AG04450 (cell line): ENCODE data around the gene DMBT1. TPM values are rescaled to one million over a fixed set of nuclear protein-coding genes. Genes with fewer than 3 reads are reported as not detected.

Source experiments
- CTCF ChIA-PET: fragments of 300-600, 350-600 bp; formaldehyde crosslinking; extraction: SDS; loops from one replicate; lab custom pipeline; 2022; ENCODE audit warnings: antibody characterized with exemption, inconsistent platforms; lab: Charles Lee
- POLR2A ChIA-PET: fragments of 350-600 bp; formaldehyde crosslinking; extraction: SDS; loops from one replicate; lab custom pipeline; 2021; ENCODE audit warnings: antibody characterized with exemption, inconsistent platforms; lab: Yijun Ruan, JAX
- DNase-seq: peaks from one replicate; pipeline ENCODE4 v3.0.0-alpha.2; 2011; ENCODE audit warnings: low read depth, low spot score
- H3K27ac ChIP-seq: one replicate; pipeline ENCODE4 v1.5.1; 2012; ENCODE audit warnings: low read depth, low read length, control low read depth
- H3K27me3 ChIP-seq: one replicate; pipeline ENCODE4 v1.6.0; 2012; ENCODE audit warnings: low read length; ENCODE audit not compliant: control insufficient read depth, insufficient read depth
- H3K4me3 ChIP-seq: 2 replicates; pipeline ENCODE4 v1.5.1; 2011; ENCODE audit warnings: mild to moderate bottlenecking, low read depth, low read length, control low read depth
- H3K9me3 ChIP-seq: 2 replicates; pipeline ENCODE4 v1.5.1; 2012; ENCODE audit warnings: low read length; ENCODE audit not compliant: control insufficient read depth, insufficient read depth
- CTCF ChIP-seq: IDR thresholded peaks from 2 replicates; pipeline ENCODE4 v1.5.1; 2011; ENCODE audit warnings: low read depth, low read length, control low read depth, inconsistent platforms
- polyA plus RNA-seq: library from polyadenylated mRNA; depleted of rRNA; stranded (reverse); fragments of >200 nt; gene quantifications from 2 replicates; pipeline ENCODE4 v1.2.3, GENCODE V29; 2011

DMBT1 gene
- polyA plus RNA-seq, 1 experiment: not detected

- no peak for TF ChIP-seq CTCF
- no peak overlapping the region for H3K4me3 ChIP-seq
- DNase-seq: no peak
- peaks cover 20% of the 10 kb centered on the region for H3K27me3 ChIP-seq
- no peaks in the 10 kb centered on the region for H3K9me3 ChIP-seq
- no peak overlapping the region for H3K27ac ChIP-seq
- CTCF ChIA-PET: interaction anchor here (0.6 to 4.1 kb wide), 82 partner anchors 8 to 1012 kb away, joined by 3 to 93 read pairs (median 5); partner anchors contain the start of genes C10orf120 and PLEKHA1
- POLR2A ChIA-PET: no interaction called here
Observed at GRCh38 chr10:122564980-122565379, 4.4 kb downstream of the DMBT1 start.

- H3K27ac ChIP-seq: no peak overlapping the region
Observed at GRCh38 chr10:122565766-122566206, 5.2 kb downstream of the DMBT1 start.

DNA sequence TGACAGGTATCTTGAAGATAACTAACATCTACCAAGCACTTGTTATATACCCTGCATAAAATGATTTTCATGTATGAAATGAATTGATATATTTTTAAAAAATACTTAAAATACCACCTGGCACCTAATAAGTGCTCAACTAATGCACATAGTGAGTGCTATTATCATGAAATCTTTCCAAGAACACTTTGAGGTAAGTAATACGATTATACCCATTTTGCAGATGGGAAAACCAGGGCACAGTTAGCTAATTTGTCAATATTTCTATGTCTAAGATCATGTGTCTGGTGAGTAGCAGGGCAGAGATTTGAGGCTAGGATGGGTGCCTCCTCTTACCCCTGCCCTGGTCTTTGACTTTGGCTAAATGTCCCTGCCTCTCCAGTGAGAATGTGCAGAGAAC lies 6.1 kb downstream of the DMBT1 start:
- CTCF ChIA-PET: interaction anchor here (0.6 to 4.1 kb wide), 16 partner anchors 10 to 287 kb away, joined by 3 to 93 read pairs (median 12); no protein-coding TSS in a partner anchor
- H3K9me3 ChIP-seq: no peaks in the 10 kb centered on the region
- POLR2A ChIA-PET: no interaction called here
- DNase-seq: no peak
- H3K27ac ChIP-seq: no peak overlapping the region
- H3K27me3 ChIP-seq: peaks cover 11% of the 10 kb centered on the region
- no peak overlapping the region for H3K4me3 ChIP-seq
- TF ChIP-seq CTCF: no peak

More at GRCh38 chr10:122565766-122566206, 5.2 kb downstream of the DMBT1 start:
- DNase-seq: peak; percentile 72
- peak; percentile 91 for TF ChIP-seq CTCF
- Histone ChIP-seq H3K9me3 (no peaks in the 10 kb centered on the region), H3K27me3 (peaks cover 16% of the 10 kb centered on the region), H3K4me3 (peak overlapping the region; percentile 35)
- CTCF ChIA-PET: interaction anchor here (0.6 to 4.1 kb wide), 83 partner anchors 8 to 1011 kb away, joined by 3 to 93 read pairs (median 5); partner anchors contain the start of genes C10orf120 and PLEKHA1
- POLR2A ChIA-PET: no interaction called here

- no peak for DNase-seq
- H3K27me3 ChIP-seq: peaks cover 10% of the 10 kb centered on the region
- CTCF ChIA-PET: interaction anchor here (1.0 to 4.1 kb wide), 5 partner anchors 98 to 287 kb away, joined by 3 to 93 read pairs (median 55); no protein-coding TSS in a partner anchor
- no peak overlapping the region for H3K4me3 ChIP-seq
- no peaks in the 10 kb centered on the region for H3K9me3 ChIP-seq
- POLR2A ChIA-PET: no interaction called here
- no peak overlapping the region for H3K27ac ChIP-seq
- peak; percentile 54 for TF ChIP-seq CTCF
Observed at GRCh38 chr10:122567056-122567660, 6.6 kb downstream of the DMBT1 start.

- no peak for TF ChIP-seq CTCF
- Histone ChIP-seq H3K9me3 (no peaks in the 10 kb centered on the region), H3K27ac (no peak overlapping the region), H3K4me3 (no peak overlapping the region), H3K27me3 (peaks cover 7% of the 10 kb centered on the region)
- no peak for DNase-seq
- CTCF ChIA-PET: interaction anchor here (2.0 to 4.1 kb wide), 2 partner anchors 135 to 226 kb away, joined by 5 to 86 read pairs; no protein-coding TSS in a partner anchor
- POLR2A ChIA-PET: no interaction called here
Observed at GRCh38 chr10:122568551-122568950, 8.0 kb downstream of the DMBT1 start.
